WTC11 (cell line): ENCODE results near the gene MSX2. TPM values are rescaled to one million over a fixed set of nuclear protein-coding genes. Genes with fewer than 3 reads are reported as not detected.

Experiments used
- ATAC-seq: fragments of 200-7000 bp; cut with Tn5 transposase; 2 replicates; pipeline ENCODE4 v1.10.0; 2021; ENCODE audit warnings: mild to moderate bottlenecking, moderate library complexity
- CTCF ChIA-PET: fragments of 300-600 bp; sonication (Branson Sonifier 250); formaldehyde crosslinking; loops from one replicate; lab custom pipeline; 2021; ENCODE audit warnings: antibody characterized with exemption; lab: Charles Lee
- POLR2A ChIA-PET: fragments of 350-600 bp; sonication (Branson Sonifier 250); formaldehyde crosslinking; loops from one replicate; lab custom pipeline; 2021; ENCODE audit warnings: antibody characterized with exemption; lab: Charles Lee
- DNase-seq: peaks from one replicate; pipeline ENCODE4 v3.0.0; 2021; ENCODE audit warnings: low spot score
- H3K27ac Mint-ChIP-seq: 2 replicates; pipeline ENCODE4 v1.8.0; 2021; ENCODE audit warnings: mixed read lengths
- H3K27me3 Mint-ChIP-seq: 2 replicates; pipeline ENCODE4 v1.8.0; 2021; ENCODE audit warnings: low read depth, mild to moderate bottlenecking, moderate library complexity, mixed read lengths
- H3K36me3 Mint-ChIP-seq: 2 replicates; pipeline ENCODE4 v1.8.0; 2021; ENCODE audit warnings: mixed read lengths
- H3K4me1 Mint-ChIP-seq: 2 replicates; pipeline ENCODE4 v1.8.0; 2022; ENCODE audit warnings: mixed read lengths
- H3K4me3 Mint-ChIP-seq: 2 replicates; pipeline ENCODE4 v1.8.0; 2021; ENCODE audit warnings: mild to moderate bottlenecking, moderate library complexity, mixed read lengths
- H3K9me3 Mint-ChIP-seq: 2 replicates; pipeline ENCODE4 v1.8.0; 2021; ENCODE audit warnings: mixed read lengths
- ARID4B ChIP-seq: sonication (generic); formaldehyde crosslinking; IDR thresholded peaks from 2 replicates; pipeline ENCODE4 v1.8.0; 2023; ENCODE audit warnings: missing genetic modification reagents, mild to moderate bottlenecking, borderline replicate concordance
- CBFB ChIP-seq: sonication (generic); formaldehyde crosslinking; IDR thresholded peaks from 2 replicates; pipeline ENCODE4 v1.8.1; 2022; ENCODE audit warnings: mild to moderate bottlenecking, low read depth, missing genetic modification reagents
- ERG ChIP-seq: fragments of 250-450 bp; sonication (Bioruptor Pico); IDR thresholded peaks from 2 replicates; pipeline ENCODE4 v1.8.0; 2021; ENCODE audit warnings: mild to moderate bottlenecking
- HMGXB4 ChIP-seq: sonication (generic); formaldehyde crosslinking; IDR thresholded peaks from 2 replicates; pipeline ENCODE4 v1.8.1; 2023; ENCODE audit warnings: mild to moderate bottlenecking, moderate library complexity, missing genetic modification reagents
- MXD4 ChIP-seq: fragments of 250-450 bp; sonication (Bioruptor Pico); IDR thresholded peaks from 2 replicates; pipeline ENCODE4 v1.8.0; 2021; ENCODE audit warnings: mild to moderate bottlenecking, moderate library complexity, borderline replicate concordance
- MYBL2 ChIP-seq: sonication (generic); formaldehyde crosslinking; IDR thresholded peaks from 2 replicates; pipeline ENCODE4 v1.8.1; 2023; ENCODE audit warnings: mild to moderate bottlenecking, moderate library complexity, missing genetic modification reagents
- NFE2L1 ChIP-seq: sonication (generic); formaldehyde crosslinking; IDR thresholded peaks from 2 replicates; pipeline ENCODE4 v1.8.1; 2023; ENCODE audit warnings: missing genetic modification reagents
- NR3C1 ChIP-seq: sonication (generic); formaldehyde crosslinking; conservative IDR thresholded peaks from 2 replicates; pipeline ENCODE4 v1.8.1; 2023; ENCODE audit warnings: low read depth, mild to moderate bottlenecking, missing genetic modification reagents
- SOX15 ChIP-seq: fragments of 250-450 bp; sonication (Bioruptor Pico); IDR thresholded peaks from 2 replicates; pipeline ENCODE4 v1.9.0; 2021; ENCODE audit warnings: mild to moderate bottlenecking
- ZNF425 ChIP-seq: fragments of 250-450 bp; sonication (Bioruptor Pico); conservative IDR thresholded peaks from 2 replicates; pipeline ENCODE4 v1.9.0; 2021; ENCODE audit warnings: mild to moderate bottlenecking
- total RNA-seq: library from RNA; stranded (reverse); gene quantifications from 3 replicates; pipeline ENCODE4 v1.2.3, GENCODE V29; 2021
- TF ChIP-seq, protein P1 (sequence below): sonication (generic); formaldehyde crosslinking; IDR thresholded peaks from 2 replicates; pipeline ENCODE4 v1.8.1; 2023; ENCODE audit warnings: mild to moderate bottlenecking, missing genetic modification reagents, moderate library complexity
- TF ChIP-seq, protein P2 (sequence below): sonication (generic); formaldehyde crosslinking; IDR thresholded peaks from 2 replicates; pipeline ENCODE4 v1.8.1; 2023; ENCODE audit warnings: mild to moderate bottlenecking, missing genetic modification reagents

MSX2 gene
- total RNA-seq, 1 experiment from 2014 or later = 0.83 TPM

DNA sequence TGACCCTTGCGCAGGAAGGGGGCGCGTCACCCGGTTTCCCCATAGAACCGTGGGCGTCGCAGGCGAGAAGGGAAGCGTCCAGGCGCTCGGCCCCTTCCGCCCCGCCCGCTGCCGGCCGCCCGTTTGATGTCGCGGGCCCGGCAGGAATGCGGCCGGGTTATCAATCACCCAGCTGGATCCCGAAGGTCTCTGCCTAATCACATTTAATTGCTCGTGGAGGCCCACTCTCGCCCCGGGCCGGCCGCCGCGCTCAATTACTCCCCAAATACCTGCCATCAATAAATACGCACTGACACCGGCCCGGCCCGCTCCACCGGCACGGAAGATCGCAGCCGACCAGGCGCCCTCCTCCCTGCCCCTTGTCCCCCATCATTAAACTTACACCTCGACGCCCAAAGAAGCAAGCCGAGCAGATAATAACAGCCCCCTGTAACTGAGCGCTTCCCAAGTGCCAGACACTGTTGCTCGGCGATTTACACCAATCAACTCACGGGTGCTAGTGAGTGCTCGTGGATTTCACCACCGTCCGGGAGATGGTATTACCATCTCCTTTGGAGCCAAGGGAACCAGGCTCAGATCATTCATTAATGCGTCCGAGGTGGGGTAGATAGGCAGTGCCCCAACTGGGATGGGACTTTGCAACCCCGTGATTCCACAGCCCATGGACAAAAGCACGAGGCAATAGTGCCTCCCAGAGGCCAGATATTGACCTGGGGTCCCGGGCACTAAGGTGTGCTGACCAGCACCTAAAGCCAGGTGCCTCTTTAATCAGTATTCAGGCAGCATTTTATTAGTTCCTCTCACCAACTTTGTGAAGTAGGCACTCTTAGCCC lies 11.3 kb downstream of the MSX2 start (continued):
- no peak for TF ChIP-seq ARID4B (CRISPR knock-in tag)
- no peak for TF ChIP-seq SOX15 (CRISPR knock-in tag)
- TF ChIP-seq, protein P1, sequence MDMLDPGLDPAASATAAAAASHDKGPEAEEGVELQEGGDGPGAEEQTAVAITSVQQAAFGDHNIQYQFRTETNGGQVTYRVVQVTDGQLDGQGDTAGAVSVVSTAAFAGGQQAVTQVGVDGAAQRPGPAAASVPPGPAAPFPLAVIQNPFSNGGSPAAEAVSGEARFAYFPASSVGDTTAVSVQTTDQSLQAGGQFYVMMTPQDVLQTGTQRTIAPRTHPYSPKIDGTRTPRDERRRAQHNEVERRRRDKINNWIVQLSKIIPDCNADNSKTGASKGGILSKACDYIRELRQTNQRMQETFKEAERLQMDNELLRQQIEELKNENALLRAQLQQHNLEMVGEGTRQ (CRISPR knock-in tag) = peak; percentile 37; the same call in 1 of the 2 replicates
- TF ChIP-seq HMGXB4 = no peak
- no peak for TF ChIP-seq MYBL2

- H3K27ac Mint-ChIP-seq = no peak overlapping the region
Observed at GRCh38 chr5:174736331-174736721, 11.9 kb downstream of the MSX2 start.

More at GRCh38 chr5:174736331-174736721, 11.9 kb downstream of the MSX2 start:
- peak overlapping the region; percentile 74 for H3K4me3 Mint-ChIP-seq
- peaks cover 78% of the 10 kb centered on the region for H3K27me3 Mint-ChIP-seq
- no peak for ATAC-seq
- H3K9me3 Mint-ChIP-seq = no peaks in the 10 kb centered on the region
- CTCF ChIA-PET = interaction anchor here (0.6 to 3.6 kb wide), 7 partner anchors 9 to 399 kb away, joined by 3 to 31 read pairs (median 4); no protein-coding TSS in a partner anchor
- no peak for DNase-seq
- peaks cover 49% of the 10 kb centered on the region for H3K4me1 Mint-ChIP-seq
- POLR2A ChIA-PET = no interaction called here
- H3K36me3 Mint-ChIP-seq = no peaks in the 10 kb centered on the region
- TF ChIP-seq MXD4 (CRISPR knock-in tag) = no peak
- no peak for TF ChIP-seq ERG (CRISPR knock-in tag)
- TF ChIP-seq, protein P2, sequence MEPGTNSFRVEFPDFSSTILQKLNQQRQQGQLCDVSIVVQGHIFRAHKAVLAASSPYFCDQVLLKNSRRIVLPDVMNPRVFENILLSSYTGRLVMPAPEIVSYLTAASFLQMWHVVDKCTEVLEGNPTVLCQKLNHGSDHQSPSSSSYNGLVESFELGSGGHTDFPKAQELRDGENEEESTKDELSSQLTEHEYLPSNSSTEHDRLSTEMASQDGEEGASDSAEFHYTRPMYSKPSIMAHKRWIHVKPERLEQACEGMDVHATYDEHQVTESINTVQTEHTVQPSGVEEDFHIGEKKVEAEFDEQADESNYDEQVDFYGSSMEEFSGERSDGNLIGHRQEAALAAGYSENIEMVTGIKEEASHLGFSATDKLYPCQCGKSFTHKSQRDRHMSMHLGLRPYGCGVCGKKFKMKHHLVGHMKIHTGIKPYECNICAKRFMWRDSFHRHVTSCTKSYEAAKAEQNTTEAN (CRISPR knock-in tag) = no peak
- no peak for TF ChIP-seq NFE2L1
- TF ChIP-seq NR3C1 (CRISPR knock-in tag) = no peak
- TF ChIP-seq CBFB (CRISPR knock-in tag) = no peak
- TF ChIP-seq ZNF425 = no peak
